ENCODE data around the gene DTX1. TPM values are rescaled to one million over a fixed set of nuclear protein-coding genes. Genes with fewer than 3 reads are reported as not detected.

DTX1 gene
- total RNA-seq: not detected in 2 replicates

DNA sequence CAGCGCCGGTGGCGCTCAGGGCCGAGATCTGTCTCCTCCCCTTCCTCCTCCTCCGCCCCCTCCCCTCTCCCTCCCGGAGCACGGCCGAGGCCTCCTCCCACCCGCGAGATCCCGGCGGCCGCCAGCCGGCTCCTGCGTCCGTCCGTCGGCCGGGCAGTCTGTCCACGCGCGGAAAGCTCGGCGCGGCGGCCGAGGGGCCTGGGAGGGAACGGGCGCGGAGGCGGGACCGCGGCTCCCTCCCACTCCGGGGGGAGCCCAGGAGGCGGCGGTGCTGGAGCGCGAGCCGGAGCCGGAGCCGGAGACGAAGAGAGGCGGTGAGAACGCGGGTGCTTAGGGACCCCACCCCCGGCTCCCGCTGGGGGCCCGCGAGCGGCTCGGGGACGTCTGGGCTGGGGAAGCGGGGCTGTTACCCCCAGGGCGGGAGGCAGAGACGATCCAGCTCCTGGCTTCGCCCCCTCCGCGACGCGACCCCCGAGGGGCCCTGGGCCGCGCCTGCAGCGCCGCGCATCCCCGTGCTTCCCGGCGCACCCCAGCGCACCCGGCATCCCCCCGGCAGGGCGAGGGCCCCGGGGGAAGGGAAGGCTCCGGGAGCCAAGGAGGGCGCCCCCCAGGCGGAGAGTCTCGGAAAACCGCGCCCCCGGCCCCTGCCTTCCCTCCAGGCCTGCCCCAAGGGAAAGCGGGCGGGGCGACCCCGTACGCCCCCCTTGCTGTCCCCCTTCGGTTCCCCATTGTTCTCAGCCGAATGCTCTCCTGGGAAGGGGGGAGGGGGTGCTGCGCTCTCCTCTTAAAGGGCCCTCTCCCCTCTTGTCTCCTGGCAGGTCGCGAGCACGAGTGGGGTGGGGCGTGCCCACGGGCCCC is at the start of gene DTX1:
TSS of gene DTX1 (plus strand) at position 100 of the 858 bp plus-strand sequence. CDS start 1,463 bp downstream, outside the sequence.

DNA sequence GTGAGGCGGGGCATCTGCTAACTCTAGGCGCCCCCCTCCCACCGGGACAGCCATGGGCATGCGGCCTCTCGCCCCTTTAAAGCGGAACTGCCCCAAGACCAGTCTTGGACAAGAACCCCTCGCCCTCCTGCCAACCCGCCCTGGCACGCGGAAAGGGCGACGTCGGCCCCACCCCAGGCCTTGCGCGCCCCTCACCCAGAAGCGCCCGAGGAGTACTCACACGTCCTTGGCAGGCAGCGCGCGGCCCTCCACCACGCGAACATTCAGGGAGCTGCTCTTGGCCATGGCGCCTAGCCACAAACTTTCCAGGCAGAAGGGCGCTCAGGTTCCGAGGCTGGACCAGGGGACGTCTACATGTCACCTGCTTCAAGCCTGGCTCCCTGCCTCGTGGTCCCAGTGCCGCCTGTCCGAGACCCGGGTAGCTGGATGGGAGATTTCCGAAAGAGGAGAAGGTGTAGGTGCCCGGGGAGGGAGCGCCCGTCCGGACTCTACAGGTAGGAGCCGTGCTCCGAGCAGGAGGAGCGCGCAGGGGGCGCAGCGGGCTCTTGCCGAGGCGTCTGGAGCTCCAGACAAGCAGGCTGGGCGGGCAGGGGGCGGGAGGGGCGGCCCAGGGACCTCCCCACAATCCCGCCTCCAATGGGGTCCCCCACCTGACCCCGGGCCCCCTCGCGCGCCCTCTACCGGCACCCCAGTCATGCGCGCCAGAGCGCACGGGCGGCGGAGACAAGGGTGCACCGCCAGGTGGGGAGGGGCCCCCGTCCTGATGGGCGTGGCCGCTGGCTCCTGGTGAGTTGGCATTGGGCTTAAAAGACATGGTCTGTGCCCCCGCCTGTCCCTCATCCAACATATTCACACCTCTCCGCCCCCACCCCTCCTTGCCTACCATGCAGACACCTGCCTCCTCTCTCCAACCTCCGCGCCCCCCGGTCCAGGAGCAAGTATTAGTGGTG is 78.9 kb downstream of the DTX1 start, which contains the start of gene RASAL1:
TSS of gene RASAL1 (minus strand) at position 584 of the 950 bp plus-strand sequence. CDS start at position 285, 299 bp downstream.

Other genes starting within 250 kb of the DTX1 start
- 4.3 and 10.1 TPM in 2 replicates for gene OAS1, start 149.8 kb upstream of the DTX1 start, total RNA-seq
- gene OAS3, start 118.3 kb upstream of the DTX1 start, total RNA-seq: 7.2 and 11.1 TPM in 2 replicates
- gene OAS2, start 78.2 kb upstream of the DTX1 start, total RNA-seq: 1.9 TPM in 2 replicates
- 0.64 and 3.9 TPM in 2 replicates for gene RASAL1, start 79.0 kb downstream of the DTX1 start, total RNA-seq
- not detected in 2 replicates for gene CFAP73, start 93.0 kb downstream of the DTX1 start, total RNA-seq
- 42.0 and 47.7 TPM in 2 replicates for gene DDX54, start 128.7 kb downstream of the DTX1 start, total RNA-seq
- gene RITA1, start 129.0 kb downstream of the DTX1 start, total RNA-seq: 25.4 and 28.9 TPM in 2 replicates
- gene TPCN1, start 164.7 kb downstream of the DTX1 start, total RNA-seq: 11.5 and 13.3 TPM in 2 replicates